Smooth muscle cell (in vitro differentiated cells): ENCODE data around the gene MANBA. TPM values are rescaled to one million over a fixed set of nuclear protein-coding genes. Genes with fewer than 3 reads are reported as not detected.
A peak's percentile ranks its signal among the peaks of the same experiment; 100 is the strongest.

ENCODE experiments used
- DNase-seq: peaks from one replicate; lab custom pipeline; 2025; ENCODE audit not compliant: unreplicated experiment; lab: John Stamatoyannopoulos, UW
- H2AFZ ChIP-seq: fragments of 200-600 bp; sonication (generic); 2 replicates; pipeline ENCODE4 v1.6.0; 2016; ENCODE audit warnings: antibody characterized with exemption, low read depth, mild to moderate bottlenecking
- H3F3A ChIP-seq: fragments of 200-600 bp; sonication (generic); 2 replicates; pipeline ENCODE4 v1.6.0; 2017; ENCODE audit warnings: antibody characterized with exemption, low read depth
- H3K27ac ChIP-seq: fragments of 200-600 bp; sonication (generic); 2 replicates; pipeline ENCODE4 v1.5.1; 2016; ENCODE audit warnings: low read depth, mild to moderate bottlenecking
- H3K27me3 ChIP-seq: fragments of 200-600 bp; sonication (generic); 2 replicates; pipeline ENCODE4 v1.6.1; 2016; ENCODE audit warnings: low read depth, mild to moderate bottlenecking
- H3K36me3 ChIP-seq: fragments of 200-600 bp; sonication (generic); 2 replicates; pipeline ENCODE4 v1.5.1; 2016; ENCODE audit warnings: low read depth
- H3K4me1 ChIP-seq: fragments of 200-600 bp; sonication (generic); 2 replicates; pipeline ENCODE4 v1.5.1; 2016; ENCODE audit warnings: low read depth
- H3K4me2 ChIP-seq: fragments of 200-600 bp; sonication (generic); 2 replicates; pipeline ENCODE4 v1.6.0; 2016; ENCODE audit warnings: mild to moderate bottlenecking
- H3K4me3 ChIP-seq: fragments of 200-600 bp; sonication (generic); 2 replicates; pipeline ENCODE4 v1.5.1; 2016; ENCODE audit warnings: mild to moderate bottlenecking
- H3K79me2 ChIP-seq: fragments of 200-600 bp; sonication (generic); 2 replicates; pipeline ENCODE4 v1.6.0; 2016; ENCODE audit warnings: low read depth, mild to moderate bottlenecking
- H3K9ac ChIP-seq: fragments of 200-600 bp; sonication (generic); 2 replicates; pipeline ENCODE4 v1.6.0; 2016; ENCODE audit warnings: low read depth
- H3K9me3 ChIP-seq: fragments of 200-600 bp; sonication (generic); replicated peaks from 2 replicates; pipeline ENCODE4 v1.5.1; 2016; ENCODE audit warnings: low read depth
- H4K20me1 ChIP-seq: fragments of 200-600 bp; sonication (generic); 2 replicates; pipeline ENCODE4 v1.6.0; 2016; ENCODE audit warnings: low read depth
- WGBS: methylation state at CpG from one replicate; pipeline ENCODE4 v1.1.7; 2016; ENCODE audit warnings: low lambda C conversion rate; 5-methylcytosine and 5-hydroxymethylcytosine counted together
- polyA plus RNA-seq: library from polyadenylated mRNA; unstranded; fragments of >200 nt; fragmentation: Nextera tagmentation; extraction: Ambion mirVana; gene quantifications from 2 replicates; pipeline ENCODE4 v1.2.1, GENCODE V29; 2016
- total RNA-seq: library from RNA; depleted of rRNA; stranded (reverse); fragments of >200 nt; gene quantifications from 2 replicates; pipeline ENCODE4 v1.2.3, GENCODE V29; 2014
- TF ChIP-seq, protein P1 (sequence below): fragments of 200-600 bp; sonication (generic); IDR thresholded peaks from 2 replicates; pipeline ENCODE4 v1.5.1; 2017; ENCODE audit warnings: borderline replicate concordance, mild to moderate bottlenecking, antibody characterized with exemption; ENCODE audit not compliant: insufficient read depth, poor library complexity, severe bottlenecking

The MANBA gene
- total and polyA plus RNA-seq, 2 experiments from 2014 or later, result 58.1 to 99.9 TPM

DNA sequence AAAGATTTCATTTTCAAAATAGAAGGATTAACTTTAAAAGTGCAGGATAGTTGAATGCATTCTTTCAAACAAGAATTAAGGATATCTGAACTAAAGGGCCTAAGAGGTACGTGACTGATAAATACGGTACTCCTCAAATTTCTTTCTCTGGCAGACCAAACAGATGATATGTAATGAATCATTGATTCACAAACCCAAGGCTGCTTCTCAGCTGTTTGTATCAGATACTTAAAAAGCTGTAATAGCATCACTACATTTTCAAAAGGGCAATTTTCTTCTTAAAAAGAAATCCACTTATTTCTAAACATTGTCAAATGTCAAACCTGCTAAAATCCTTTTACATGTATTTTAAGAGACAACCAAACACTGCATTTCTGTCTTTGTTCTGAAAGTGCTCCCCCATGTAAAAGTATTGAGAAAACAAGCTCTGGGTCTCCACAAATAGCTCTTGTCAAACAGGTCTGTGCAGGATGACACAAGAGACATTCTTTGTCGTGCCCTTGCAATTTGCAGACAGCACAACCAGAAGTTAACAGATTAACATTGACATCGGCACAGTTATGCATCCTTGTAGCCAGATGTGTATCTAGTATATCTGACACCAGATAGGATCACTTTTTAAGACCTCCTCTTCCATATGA, 82.0 kb downstream of the MANBA start:
- H3K9me3 ChIP-seq, result no peaks in the 10 kb centered on the region
- no peaks in the 10 kb centered on the region for H3K79me2 ChIP-seq
- peak overlapping the region; percentile 93 for H3K27ac ChIP-seq
- TF ChIP-seq, protein P1, sequence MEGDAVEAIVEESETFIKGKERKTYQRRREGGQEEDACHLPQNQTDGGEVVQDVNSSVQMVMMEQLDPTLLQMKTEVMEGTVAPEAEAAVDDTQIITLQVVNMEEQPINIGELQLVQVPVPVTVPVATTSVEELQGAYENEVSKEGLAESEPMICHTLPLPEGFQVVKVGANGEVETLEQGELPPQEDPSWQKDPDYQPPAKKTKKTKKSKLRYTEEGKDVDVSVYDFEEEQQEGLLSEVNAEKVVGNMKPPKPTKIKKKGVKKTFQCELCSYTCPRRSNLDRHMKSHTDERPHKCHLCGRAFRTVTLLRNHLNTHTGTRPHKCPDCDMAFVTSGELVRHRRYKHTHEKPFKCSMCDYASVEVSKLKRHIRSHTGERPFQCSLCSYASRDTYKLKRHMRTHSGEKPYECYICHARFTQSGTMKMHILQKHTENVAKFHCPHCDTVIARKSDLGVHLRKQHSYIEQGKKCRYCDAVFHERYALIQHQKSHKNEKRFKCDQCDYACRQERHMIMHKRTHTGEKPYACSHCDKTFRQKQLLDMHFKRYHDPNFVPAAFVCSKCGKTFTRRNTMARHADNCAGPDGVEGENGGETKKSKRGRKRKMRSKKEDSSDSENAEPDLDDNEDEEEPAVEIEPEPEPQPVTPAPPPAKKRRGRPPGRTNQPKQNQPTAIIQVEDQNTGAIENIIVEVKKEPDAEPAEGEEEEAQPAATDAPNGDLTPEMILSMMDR, result no peak
- peaks cover 19% of the 10 kb centered on the region for H3K4me1 ChIP-seq
- peak overlapping the region; percentile 38 for H3K9ac ChIP-seq
- 17% methylated on average over 4 of the region's 4 CpGs for WGBS
- no peaks in the 10 kb centered on the region for H3K27me3 ChIP-seq
- H2AFZ ChIP-seq, result no peak overlapping the region
- no peaks in the 10 kb centered on the region for H4K20me1 ChIP-seq
- no peak for DNase-seq
- H3F3A ChIP-seq, result peaks cover 27% of the 10 kb centered on the region
- peak overlapping the region; percentile 4 for H3K4me3 ChIP-seq
- H3K4me2 ChIP-seq, result peak overlapping the region; percentile 65
- H3K36me3 ChIP-seq, result no peaks in the 10 kb centered on the region

DNA sequence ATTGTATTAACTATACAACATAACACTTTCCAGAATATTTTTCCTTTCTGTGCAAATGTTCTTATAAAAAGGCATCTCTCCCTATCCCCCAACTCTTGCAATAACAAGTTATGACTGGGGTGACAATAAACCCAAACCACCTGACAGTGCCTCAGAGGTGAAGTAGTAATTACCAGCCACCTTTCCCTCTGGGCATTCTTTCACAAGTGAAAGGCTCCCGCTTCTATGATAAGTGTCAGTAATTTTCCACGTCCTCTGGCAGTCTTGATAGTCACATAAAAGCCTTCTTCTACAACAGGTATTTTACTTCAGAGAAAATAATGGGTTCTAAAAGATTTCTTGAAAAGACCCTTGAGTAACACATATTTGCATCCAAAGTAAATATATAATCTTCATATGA, 82.7 kb downstream of the MANBA start:
- TF ChIP-seq, protein P1, result no peak
- peaks cover 19% of the 10 kb centered on the region for H3K4me1 ChIP-seq

DNA sequence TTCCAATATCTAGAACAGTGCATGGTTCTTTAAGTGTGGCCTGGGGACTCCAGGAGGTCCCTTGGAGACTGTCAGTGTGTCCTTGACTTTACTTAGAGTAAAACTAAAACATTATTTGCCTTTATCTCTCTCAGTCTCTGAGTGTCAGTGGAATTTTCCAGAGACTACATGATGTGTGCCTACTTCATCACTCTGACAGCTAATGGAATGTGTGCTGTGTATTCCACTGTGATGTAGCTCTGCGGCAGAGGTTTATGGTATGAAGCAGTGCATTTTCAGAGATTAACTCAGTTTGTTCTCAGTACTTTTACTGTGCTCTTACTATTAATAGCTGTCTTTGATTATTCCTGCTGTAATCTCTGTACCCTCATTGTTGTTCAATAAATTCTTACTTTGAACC, 85.6 kb downstream of the MANBA start:
- Histone ChIP-seq H3K4me2 (peak overlapping the region; percentile 41), H3K4me3 (no peak overlapping the region), H3F3A (peaks cover 21% of the 10 kb centered on the region), H2AFZ (no peak overlapping the region), H3K36me3 (peaks cover 5% of the 10 kb centered on the region), H4K20me1 (no peaks in the 10 kb centered on the region), H3K27me3 (no peaks in the 10 kb centered on the region), H3K79me2 (no peaks in the 10 kb centered on the region), H3K4me1 (peaks cover 19% of the 10 kb centered on the region), H3K9me3 (no peaks in the 10 kb centered on the region), H3K27ac (peak overlapping the region; percentile 93), H3K9ac (peak overlapping the region; percentile 35)
- TF ChIP-seq, protein P1, result no peak
- 0% methylated on average over 1 of the region's 1 CpG for WGBS
- DNase-seq, result no peak

More for the DNA sequence above, 82.7 kb downstream of the MANBA start:
- no peak for DNase-seq
- H2AFZ ChIP-seq, result no peak overlapping the region
- no peaks in the 10 kb centered on the region for H4K20me1 ChIP-seq
- peaks cover 21% of the 10 kb centered on the region for H3F3A ChIP-seq
- H3K79me2 ChIP-seq, result no peaks in the 10 kb centered on the region
- H3K9me3 ChIP-seq, result no peaks in the 10 kb centered on the region
- peak overlapping the region; percentile 93 for H3K27ac ChIP-seq
- H3K9ac ChIP-seq, result peak overlapping the region; percentile 38
- H3K4me3 ChIP-seq, result peak overlapping the region; percentile 4
- 73% methylated on average over 2 of the region's 2 CpGs for WGBS
- H3K36me3 ChIP-seq, result peaks cover under 1% of the 10 kb centered on the region
- no peaks in the 10 kb centered on the region for H3K27me3 ChIP-seq
- peak overlapping the region; percentile 65 for H3K4me2 ChIP-seq

DNA sequence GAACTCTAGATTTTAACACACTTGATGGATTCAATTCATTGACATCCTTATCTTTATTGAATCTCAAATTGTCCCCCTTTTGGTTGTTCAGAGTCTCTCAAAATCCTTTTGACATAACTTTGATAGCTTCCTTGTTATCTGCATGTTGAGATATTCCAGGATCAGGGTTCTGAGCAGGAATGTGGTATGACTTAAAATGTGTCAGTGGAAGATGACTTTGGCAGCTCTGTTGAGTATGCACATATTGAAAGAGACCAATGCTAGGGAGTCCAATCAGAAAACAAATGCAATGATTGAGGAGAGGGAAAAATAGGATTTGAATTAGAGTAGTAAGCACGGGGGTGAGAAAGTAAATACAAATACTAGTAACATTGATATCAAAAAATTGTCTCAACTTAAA, 93.8 kb downstream of the MANBA start:
- Histone ChIP-seq H3K79me2 (no peaks in the 10 kb centered on the region), H2AFZ (no peak overlapping the region), H3K9ac (no peak overlapping the region), H3K4me2 (no peak overlapping the region), H3F3A (peaks cover 11% of the 10 kb centered on the region), H3K27me3 (no peaks in the 10 kb centered on the region), H3K4me3 (no peak overlapping the region), H3K9me3 (no peaks in the 10 kb centered on the region), H3K36me3 (peaks cover 5% of the 10 kb centered on the region), H3K4me1 (peaks cover 4% of the 10 kb centered on the region), H4K20me1 (no peaks in the 10 kb centered on the region), H3K27ac (peak overlapping the region; percentile 91)
- TF ChIP-seq, protein P1, result no peak
- no peak for DNase-seq
- WGBS, result 89% methylated on average over 1 of the region's 1 CpG
